Activated CD8-positive, alpha-beta memory T cell treated with anti-CD3 and anti-CD28 coated beads, Interleukin-2, amount 50 U/mL, for 1 hour (primary cell): Measurements from ENCODE around the gene NINL.

Experiments used
- DNase-seq: peaks from one replicate; pipeline ENCODE4 v3.0.0-alpha.2; 2020; ENCODE audit errors: extremely low read depth

Gene NINL

GRCh38 chr20:25418776-25419175, 166.6 kb downstream of the NINL start:
- no peak for DNase-seq

GRCh38 chr20:25408890-25409289, 176.4 kb downstream of the NINL start:
- DNase-seq = no peak

- no peak for DNase-seq
Measured at GRCh38 chr20:25408170-25408547, 177.2 kb downstream of the NINL start.

- peak; percentile 17 for DNase-seq
Measured at GRCh38 chr20:25407311-25408169, 177.8 kb downstream of the NINL start, which contains the start of gene GINS1. GINS1 (plus strand) TSS chr20:25407673; CDS start chr20:25407821, 148 bp downstream.
